Cardiac fibroblast (primary cell): ENCODE results near the gene DVL2.
A peak's percentile ranks its signal among the peaks of the same experiment; 100 is the strongest.

Source experiments
- DNase-seq, 2 donors: peaks; one replicate each; pipeline versions ENCODE4 v3.0.0 to v3.0.0-alpha.2; 2010; ENCODE audit warnings: low read depth in 2 of 2
- H3K4me3 ChIP-seq, 2 donors: replicated peaks in 1 of 2; 1 replicate in 1 of 2; 2 replicates in 1 of 2; pipeline ENCODE4 v1.5.1; 2011; ENCODE audit warnings: low read depth in 2 of 2, low read length in 2 of 2, mild to moderate bottlenecking in 2 of 2, moderate library complexity in 1 of 2
- TF ChIP-seq, protein P1 (sequence below): IDR thresholded peaks from one replicate; pipeline ENCODE4 v1.5.1; 2011; ENCODE audit warnings: low read depth, mild to moderate bottlenecking, low read length, inconsistent platforms

DVL2 gene

DNA sequence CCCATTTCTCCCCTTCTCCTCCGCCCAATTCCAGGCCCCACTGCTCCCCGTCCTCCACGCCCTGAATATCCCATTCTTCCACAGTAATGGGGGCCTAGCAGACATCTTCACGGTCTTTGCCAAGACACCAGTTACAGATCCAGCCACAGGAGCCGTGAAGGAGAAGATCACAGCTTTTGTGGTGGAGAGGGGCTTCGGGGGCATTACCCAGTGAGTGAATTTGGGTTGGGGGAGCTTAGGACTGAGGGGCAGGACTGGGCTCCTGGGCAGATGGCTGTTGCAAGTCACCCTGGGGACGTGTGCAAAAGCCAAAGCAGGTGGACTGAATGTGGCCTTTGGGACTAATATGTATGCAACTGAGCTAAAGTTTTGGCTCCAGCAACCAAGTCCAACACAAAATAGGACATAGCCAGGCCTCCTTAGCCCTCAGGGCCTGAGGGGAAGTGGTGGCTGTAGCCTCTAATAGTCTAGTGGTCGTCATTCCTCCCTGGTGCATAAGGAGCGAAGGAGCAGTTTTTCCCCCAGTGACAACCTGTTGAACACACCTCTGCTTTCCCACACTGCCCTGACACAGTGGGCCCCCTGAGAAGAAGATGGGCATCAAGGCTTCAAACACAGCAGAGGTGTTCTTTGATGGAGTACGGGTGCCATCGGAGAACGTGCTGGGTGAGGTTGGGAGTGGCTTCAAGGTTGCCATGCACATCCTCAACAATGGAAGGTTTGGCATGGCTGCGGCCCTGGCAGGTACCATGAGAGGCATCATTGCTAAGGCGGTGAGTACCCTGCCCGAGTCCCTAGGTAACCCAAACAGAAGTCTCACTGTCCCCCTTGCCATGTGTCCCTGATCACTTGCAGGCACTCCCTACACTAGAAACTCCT is 12.0 kb downstream of the DVL2 start:
- no peak for DNase-seq
- H3K4me3 ChIP-seq, result no peak overlapping the region
- TF ChIP-seq, protein P1, sequence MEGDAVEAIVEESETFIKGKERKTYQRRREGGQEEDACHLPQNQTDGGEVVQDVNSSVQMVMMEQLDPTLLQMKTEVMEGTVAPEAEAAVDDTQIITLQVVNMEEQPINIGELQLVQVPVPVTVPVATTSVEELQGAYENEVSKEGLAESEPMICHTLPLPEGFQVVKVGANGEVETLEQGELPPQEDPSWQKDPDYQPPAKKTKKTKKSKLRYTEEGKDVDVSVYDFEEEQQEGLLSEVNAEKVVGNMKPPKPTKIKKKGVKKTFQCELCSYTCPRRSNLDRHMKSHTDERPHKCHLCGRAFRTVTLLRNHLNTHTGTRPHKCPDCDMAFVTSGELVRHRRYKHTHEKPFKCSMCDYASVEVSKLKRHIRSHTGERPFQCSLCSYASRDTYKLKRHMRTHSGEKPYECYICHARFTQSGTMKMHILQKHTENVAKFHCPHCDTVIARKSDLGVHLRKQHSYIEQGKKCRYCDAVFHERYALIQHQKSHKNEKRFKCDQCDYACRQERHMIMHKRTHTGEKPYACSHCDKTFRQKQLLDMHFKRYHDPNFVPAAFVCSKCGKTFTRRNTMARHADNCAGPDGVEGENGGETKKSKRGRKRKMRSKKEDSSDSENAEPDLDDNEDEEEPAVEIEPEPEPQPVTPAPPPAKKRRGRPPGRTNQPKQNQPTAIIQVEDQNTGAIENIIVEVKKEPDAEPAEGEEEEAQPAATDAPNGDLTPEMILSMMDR, result no peak

DNA sequence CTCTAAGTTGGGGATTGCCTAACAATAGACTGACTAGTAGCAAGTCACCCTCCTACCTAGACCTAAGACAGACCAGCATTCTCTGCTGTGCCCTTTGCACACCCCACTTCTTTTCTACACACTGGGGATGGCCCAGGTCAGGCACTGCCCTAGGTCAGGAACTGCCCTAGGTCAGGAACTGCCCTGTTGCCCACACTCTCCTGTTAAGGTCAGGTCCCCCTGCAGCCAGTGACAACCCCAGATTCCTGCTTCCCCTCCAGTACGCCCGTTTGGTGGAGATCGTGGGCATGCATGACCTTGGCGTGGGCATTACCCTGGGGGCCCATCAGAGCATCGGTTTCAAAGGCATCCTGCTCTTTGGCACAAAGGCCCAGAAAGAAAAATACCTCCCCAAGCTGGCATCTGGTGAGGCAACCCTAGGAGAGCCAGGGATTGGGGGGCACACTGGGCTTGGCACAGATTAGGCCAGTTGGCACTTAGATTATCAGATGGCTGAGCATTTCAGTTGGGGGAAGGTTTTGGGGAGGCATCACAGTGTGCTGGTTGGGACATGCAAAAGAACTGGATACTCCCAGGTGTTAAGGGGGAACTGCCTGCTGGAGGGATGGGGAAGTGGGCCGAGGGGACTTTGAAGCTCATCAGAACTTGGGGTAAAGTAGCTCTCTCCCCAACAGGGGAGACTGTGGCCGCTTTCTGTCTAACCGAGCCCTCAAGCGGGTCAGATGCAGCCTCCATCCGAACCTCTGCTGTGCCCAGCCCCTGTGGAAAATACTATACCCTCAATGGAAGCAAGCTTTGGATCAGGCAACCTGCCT is 12.8 kb downstream of the DVL2 start:
- DNase-seq, result no peak
- peak overlapping the region; percentile 78 to 86 for H3K4me3 ChIP-seq
- TF ChIP-seq, protein P1, result no peak

DNA sequence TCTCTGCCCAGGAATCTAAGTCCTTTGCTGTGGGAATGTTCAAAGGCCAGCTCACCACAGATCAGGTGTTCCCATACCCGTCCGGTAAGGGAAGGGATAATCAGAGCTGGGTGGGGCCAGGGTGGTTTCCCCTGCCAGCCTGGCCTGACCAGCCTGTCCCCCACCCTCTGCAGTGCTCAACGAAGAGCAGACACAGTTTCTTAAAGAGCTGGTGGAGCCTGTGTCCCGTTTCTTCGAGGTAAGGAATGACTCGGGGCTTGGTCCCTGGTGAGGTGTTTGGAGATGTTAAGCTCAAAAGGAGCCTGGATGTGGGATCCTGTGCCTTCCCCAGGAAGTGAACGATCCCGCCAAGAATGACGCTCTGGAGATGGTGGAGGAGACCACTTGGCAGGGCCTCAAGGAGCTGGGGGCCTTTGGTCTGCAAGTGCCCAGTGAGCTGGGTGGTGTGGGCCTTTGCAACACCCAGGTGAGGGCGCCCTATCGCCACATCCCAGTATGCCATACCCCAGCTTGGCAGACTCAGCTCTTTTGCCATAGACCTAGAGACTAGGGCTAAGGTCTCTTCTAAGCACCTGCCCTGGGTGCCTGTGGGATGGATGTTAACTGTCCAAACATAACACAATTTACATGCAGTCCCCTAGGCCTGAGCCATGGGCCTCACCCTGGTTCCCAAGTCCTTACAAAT is 13.6 kb downstream of the DVL2 start:
- H3K4me3 ChIP-seq, result peak overlapping the region; percentile 78 to 86
- TF ChIP-seq, protein P1, result peak; percentile 53
- peak; percentile 69 to 76 for DNase-seq

DNA sequence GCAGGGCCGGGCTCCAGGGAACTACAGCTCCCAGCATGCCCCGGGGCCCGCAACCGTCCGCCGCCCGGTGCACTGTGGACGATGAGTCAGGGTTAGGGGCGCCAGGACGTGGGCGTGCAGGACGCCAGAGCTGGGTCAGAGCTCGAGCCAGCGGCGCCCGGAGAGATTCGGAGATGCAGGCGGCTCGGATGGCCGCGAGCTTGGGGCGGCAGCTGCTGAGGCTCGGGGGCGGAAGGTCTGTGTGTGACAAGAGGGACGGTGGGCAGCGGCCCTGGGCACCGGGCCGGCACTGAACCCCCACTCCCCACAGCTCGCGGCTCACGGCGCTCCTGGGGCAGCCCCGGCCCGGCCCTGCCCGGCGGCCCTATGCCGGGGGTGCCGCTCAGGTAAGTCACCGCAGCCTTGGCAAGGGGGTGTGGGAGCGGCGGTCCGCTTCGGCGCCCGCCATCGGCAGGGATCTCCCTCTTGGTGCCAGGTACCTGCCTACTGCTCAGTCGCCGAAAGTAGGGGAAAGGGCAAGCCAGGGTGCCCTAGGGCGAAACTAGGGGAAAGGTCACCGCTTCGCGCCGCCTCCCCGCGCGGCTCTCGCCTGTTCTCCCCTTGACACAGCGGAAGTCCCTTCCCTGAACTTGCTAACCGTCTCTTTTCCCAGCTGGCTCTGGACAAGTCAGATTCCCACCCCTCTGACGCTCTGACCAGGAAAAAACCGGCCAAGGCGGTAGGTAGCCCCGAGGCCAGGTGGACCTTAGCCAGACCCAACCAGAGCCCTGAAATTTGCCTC is 14.3 kb downstream of the DVL2 start, which contains the start of the genes ACADVL and DLG4:
TSS of gene ACADVL (plus strand) at position 127 of the 781 bp plus-strand sequence. CDS start at position 174, 47 bp downstream.
TSS of gene DLG4 (minus strand) at position 25 of the 781 bp plus-strand sequence.
- TF ChIP-seq, protein P1, result no peak
- H3K4me3 ChIP-seq, result peak within 1 kb of the TSS; percentile 78 to 86

DNA sequence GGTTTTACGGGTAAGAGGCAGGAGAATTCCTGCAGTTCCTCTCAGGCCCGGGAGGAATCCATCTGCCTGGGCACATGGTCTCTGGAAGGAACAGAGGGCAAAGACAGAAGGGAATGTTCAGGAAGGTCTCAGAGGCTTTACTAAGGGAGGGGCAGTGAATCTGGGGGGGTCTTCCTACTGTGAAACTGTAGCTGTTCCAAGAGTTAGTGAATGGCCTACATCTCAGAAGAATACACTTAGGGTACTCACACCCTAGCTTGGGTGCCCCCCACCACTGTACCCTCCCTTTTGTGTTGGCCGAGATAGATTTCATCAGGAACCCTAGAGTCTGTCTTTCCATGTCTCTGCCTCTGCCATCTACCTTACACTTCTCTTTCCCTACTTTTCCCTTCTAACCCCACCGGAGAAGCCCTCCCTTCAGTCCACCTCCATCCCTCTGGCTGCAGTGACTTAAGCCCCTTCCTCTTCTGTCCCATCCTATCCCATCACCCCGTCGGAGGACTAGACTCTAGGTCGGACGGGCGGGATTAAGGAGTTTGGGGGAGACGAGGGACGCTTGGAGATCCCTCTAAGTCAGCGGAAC is 15.0 kb downstream of the DVL2 start:
- TF ChIP-seq, protein P1, result no peak

More for the DNA sequence above, 14.3 kb downstream of the DVL2 start, which contains the start of the genes ACADVL and DLG4:
- DNase-seq, result peak; percentile 85 to 92

More for the DNA sequence above, 15.0 kb downstream of the DVL2 start:
- peak overlapping the region; percentile 78 to 86 for H3K4me3 ChIP-seq
- DNase-seq, result no peak
